ENCODE measurements around the gene PCDHGB3.
"Not testable (repeated sequence)": the region's sequence is repeated elsewhere in the genome, so short reads cannot be mapped to it uniquely, and the experiment has no call there.

PCDHGB3 gene

DNA sequence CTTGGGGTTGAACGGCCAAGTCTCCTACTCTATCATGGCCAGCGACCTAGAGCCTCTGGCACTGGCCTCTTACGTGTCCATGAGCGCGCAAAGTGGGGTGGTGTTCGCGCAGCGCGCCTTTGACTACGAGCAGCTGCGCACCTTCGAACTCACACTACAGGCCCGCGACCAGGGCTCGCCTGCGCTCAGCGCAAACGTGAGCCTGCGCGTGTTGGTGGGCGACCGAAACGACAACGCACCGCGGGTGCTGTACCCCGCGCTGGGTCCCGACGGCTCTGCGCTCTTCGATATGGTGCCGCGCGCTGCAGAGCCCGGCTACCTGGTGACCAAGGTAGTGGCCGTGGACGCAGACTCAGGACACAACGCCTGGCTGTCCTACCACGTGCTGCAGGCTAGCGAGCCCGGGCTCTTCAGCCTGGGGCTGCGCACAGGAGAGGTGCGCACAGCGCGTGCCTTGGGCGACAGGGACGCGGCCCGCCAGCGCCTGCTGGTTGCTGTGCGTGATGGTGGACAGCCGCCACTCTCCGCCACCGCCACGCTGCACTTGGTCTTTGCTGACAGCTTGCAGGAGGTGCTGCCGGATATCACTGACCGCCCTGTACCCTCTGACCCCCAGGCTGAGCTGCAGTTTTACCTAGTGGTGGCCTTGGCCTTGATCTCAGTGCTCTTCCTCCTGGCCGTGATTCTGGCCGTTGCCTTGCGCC, 29.7 kb downstream of the PCDHGB3 start:
- no peaks in the 10 kb centered on the region for H3K9me2 ChIP-seq (ENCODE audit: low read depth, low read length)
- H3K9me3 ChIP-seq (ENCODE audit: low read length), result peaks cover 5% of the 10 kb centered on the region; the same call in 1 of the 2 replicates
- no peaks in the 10 kb centered on the region for H3K36me3 ChIP-seq (ENCODE audit: insufficient read depth, low read length)
- no peak overlapping the region for H3K27ac ChIP-seq (ENCODE audit: low read depth, low read length, poor library complexity, severe bottlenecking)
- no peaks in the 10 kb centered on the region for H3K4me1 ChIP-seq (ENCODE audit: insufficient read depth, low read length, severe bottlenecking)
- H3K9ac ChIP-seq (ENCODE audit: low read length), result no peak overlapping the region
- H3K79me2 ChIP-seq (ENCODE audit: insufficient read depth, low read length), result no peaks in the 10 kb centered on the region
- TF ChIP-seq EZH2 (IDR thresholded peaks at IDR 0.05; ENCODE audit: borderline replicate concordance, low read length), result no peak
- TF ChIP-seq, protein P1, sequence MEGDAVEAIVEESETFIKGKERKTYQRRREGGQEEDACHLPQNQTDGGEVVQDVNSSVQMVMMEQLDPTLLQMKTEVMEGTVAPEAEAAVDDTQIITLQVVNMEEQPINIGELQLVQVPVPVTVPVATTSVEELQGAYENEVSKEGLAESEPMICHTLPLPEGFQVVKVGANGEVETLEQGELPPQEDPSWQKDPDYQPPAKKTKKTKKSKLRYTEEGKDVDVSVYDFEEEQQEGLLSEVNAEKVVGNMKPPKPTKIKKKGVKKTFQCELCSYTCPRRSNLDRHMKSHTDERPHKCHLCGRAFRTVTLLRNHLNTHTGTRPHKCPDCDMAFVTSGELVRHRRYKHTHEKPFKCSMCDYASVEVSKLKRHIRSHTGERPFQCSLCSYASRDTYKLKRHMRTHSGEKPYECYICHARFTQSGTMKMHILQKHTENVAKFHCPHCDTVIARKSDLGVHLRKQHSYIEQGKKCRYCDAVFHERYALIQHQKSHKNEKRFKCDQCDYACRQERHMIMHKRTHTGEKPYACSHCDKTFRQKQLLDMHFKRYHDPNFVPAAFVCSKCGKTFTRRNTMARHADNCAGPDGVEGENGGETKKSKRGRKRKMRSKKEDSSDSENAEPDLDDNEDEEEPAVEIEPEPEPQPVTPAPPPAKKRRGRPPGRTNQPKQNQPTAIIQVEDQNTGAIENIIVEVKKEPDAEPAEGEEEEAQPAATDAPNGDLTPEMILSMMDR (IDR thresholded peaks at IDR 0.05; ENCODE audit: low read length), result no peak
- no peak overlapping the region for H3K4me3 ChIP-seq (ENCODE audit: low read depth, low read length, poor library complexity, severe bottlenecking)
- no peaks in the 10 kb centered on the region for H3F3A ChIP-seq (ENCODE audit: insufficient read depth, low read length)
- H3K27me3 ChIP-seq (ENCODE audit: insufficient read depth, low read length), result no peaks in the 10 kb centered on the region
- no peak overlapping the region for H2AFZ ChIP-seq (ENCODE audit: low read length)
- no peaks in the 10 kb centered on the region for H4K20me1 ChIP-seq (ENCODE audit: insufficient read depth, low read length)
- H3K4me2 ChIP-seq (ENCODE audit: low read length), result no peak overlapping the region

- Histone ChIP-seq H3K4me3 (ENCODE audit: low read depth, low read length, poor library complexity, severe bottlenecking) (no peak within 1 kb of the TSS), H3K27ac (ENCODE audit: low read depth, low read length, poor library complexity, severe bottlenecking) (no peak within 1 kb of the TSS), H3K4me1 (ENCODE audit: insufficient read depth, low read length, severe bottlenecking) (no peaks in the 10 kb centered on the region), H3F3A (ENCODE audit: insufficient read depth, low read length) (no peaks in the 10 kb centered on the region), H3K9ac (ENCODE audit: low read length) (no peak within 1 kb of the TSS), H2AFZ (ENCODE audit: low read length) (no peak within 1 kb of the TSS), H3K9me3 (ENCODE audit: low read length) (peaks cover 5% of the 10 kb centered on the region; the same call in 1 of the 2 replicates), H3K4me2 (ENCODE audit: low read length) (no peak within 1 kb of the TSS), H3K79me2 (ENCODE audit: insufficient read depth, low read length) (no peaks in the 10 kb centered on the region), H3K9me2 (ENCODE audit: low read depth, low read length) (no peaks in the 10 kb centered on the region), H3K36me3 (ENCODE audit: insufficient read depth, low read length) (no peaks in the 10 kb centered on the region), H3K27me3 (ENCODE audit: insufficient read depth, low read length) (no peaks in the 10 kb centered on the region), H4K20me1 (ENCODE audit: insufficient read depth, low read length) (no peaks in the 10 kb centered on the region)
- TF ChIP-seq EZH2 (IDR thresholded peaks at IDR 0.05; ENCODE audit: borderline replicate concordance, low read length), result no peak
- TF ChIP-seq, protein P1 (IDR thresholded peaks at IDR 0.05; ENCODE audit: low read length), result no peak
Measured at GRCh38 chr5:141402553-141403243, 32.7 kb downstream of the PCDHGB3 start, which contains the start of gene PCDHGA9. Gene PCDHGA9, plus strand, starts transcription at chr5:141402778. Its CDS starts 175 bp downstream, at chr5:141402953.

- H4K20me1 ChIP-seq (ENCODE audit: insufficient read depth, low read length), result no peaks in the 10 kb centered on the region
- no peaks in the 10 kb centered on the region for H3F3A ChIP-seq (ENCODE audit: insufficient read depth, low read length)
- H3K36me3 ChIP-seq (ENCODE audit: insufficient read depth, low read length), result no peaks in the 10 kb centered on the region
- H3K4me1 ChIP-seq (ENCODE audit: insufficient read depth, low read length, severe bottlenecking), result no peaks in the 10 kb centered on the region
- no peaks in the 10 kb centered on the region for H3K9me2 ChIP-seq (ENCODE audit: low read depth, low read length)
- no peaks in the 10 kb centered on the region for H3K27me3 ChIP-seq (ENCODE audit: insufficient read depth, low read length)
- TF ChIP-seq, protein P1 (IDR thresholded peaks at IDR 0.05; ENCODE audit: low read length), result no peak
- TF ChIP-seq EZH2 (IDR thresholded peaks at IDR 0.05; ENCODE audit: borderline replicate concordance, low read length), result no peak
- no peak overlapping the region for H2AFZ ChIP-seq (ENCODE audit: low read length)
- peaks cover 5% of the 10 kb centered on the region; the same call in 1 of the 2 replicates for H3K9me3 ChIP-seq (ENCODE audit: low read length)
- H3K27ac ChIP-seq (ENCODE audit: low read depth, low read length, poor library complexity, severe bottlenecking), result no peak overlapping the region
- H3K9ac ChIP-seq (ENCODE audit: low read length), result no peak overlapping the region
- no peaks in the 10 kb centered on the region for H3K79me2 ChIP-seq (ENCODE audit: insufficient read depth, low read length)
- H3K4me3 ChIP-seq (ENCODE audit: low read depth, low read length, poor library complexity, severe bottlenecking), result no peak overlapping the region
- no peak overlapping the region for H3K4me2 ChIP-seq (ENCODE audit: low read length)
Measured at GRCh38 chr5:141403387-141403786, 33.3 kb downstream of the PCDHGB3 start.

- H3K9me2 ChIP-seq (ENCODE audit: low read depth, low read length); H3K4me3 ChIP-seq (ENCODE audit: low read depth, low read length, poor library complexity, severe bottlenecking); H3K27ac ChIP-seq (ENCODE audit: low read depth, low read length, poor library complexity, severe bottlenecking); H3K27me3 ChIP-seq (ENCODE audit: insufficient read depth, low read length); H3K36me3 ChIP-seq (ENCODE audit: insufficient read depth, low read length); H3K4me1 ChIP-seq (ENCODE audit: insufficient read depth, low read length, severe bottlenecking); H3K9me3 ChIP-seq (ENCODE audit: low read length); H3K9ac ChIP-seq (ENCODE audit: low read length); H3K79me2 ChIP-seq (ENCODE audit: insufficient read depth, low read length); H3K4me2 ChIP-seq (ENCODE audit: low read length); H3F3A ChIP-seq (ENCODE audit: insufficient read depth, low read length); H2AFZ ChIP-seq (ENCODE audit: low read length); H4K20me1 ChIP-seq (ENCODE audit: insufficient read depth, low read length): not testable (repeated sequence)
Measured at GRCh38 chr5:141407790-141408505, 37.9 kb downstream of the PCDHGB3 start, which contains the start of gene PCDHGB6. Gene PCDHGB6, plus strand, starts transcription at chr5:141408021. Its CDS starts 182 bp downstream, at chr5:141408203.
